ENCODE measurements around the gene TDRD10.

TDRD10 gene, protein sequence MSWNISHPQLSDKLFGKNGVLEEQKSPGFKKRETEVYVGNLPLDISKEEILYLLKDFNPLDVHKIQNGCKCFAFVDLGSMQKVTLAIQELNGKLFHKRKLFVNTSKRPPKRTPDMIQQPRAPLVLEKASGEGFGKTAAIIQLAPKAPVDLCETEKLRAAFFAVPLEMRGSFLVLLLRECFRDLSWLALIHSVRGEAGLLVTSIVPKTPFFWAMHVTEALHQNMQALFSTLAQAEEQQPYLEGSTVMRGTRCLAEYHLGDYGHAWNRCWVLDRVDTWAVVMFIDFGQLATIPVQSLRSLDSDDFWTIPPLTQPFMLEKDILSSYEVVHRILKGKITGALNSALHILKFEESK

DNA sequence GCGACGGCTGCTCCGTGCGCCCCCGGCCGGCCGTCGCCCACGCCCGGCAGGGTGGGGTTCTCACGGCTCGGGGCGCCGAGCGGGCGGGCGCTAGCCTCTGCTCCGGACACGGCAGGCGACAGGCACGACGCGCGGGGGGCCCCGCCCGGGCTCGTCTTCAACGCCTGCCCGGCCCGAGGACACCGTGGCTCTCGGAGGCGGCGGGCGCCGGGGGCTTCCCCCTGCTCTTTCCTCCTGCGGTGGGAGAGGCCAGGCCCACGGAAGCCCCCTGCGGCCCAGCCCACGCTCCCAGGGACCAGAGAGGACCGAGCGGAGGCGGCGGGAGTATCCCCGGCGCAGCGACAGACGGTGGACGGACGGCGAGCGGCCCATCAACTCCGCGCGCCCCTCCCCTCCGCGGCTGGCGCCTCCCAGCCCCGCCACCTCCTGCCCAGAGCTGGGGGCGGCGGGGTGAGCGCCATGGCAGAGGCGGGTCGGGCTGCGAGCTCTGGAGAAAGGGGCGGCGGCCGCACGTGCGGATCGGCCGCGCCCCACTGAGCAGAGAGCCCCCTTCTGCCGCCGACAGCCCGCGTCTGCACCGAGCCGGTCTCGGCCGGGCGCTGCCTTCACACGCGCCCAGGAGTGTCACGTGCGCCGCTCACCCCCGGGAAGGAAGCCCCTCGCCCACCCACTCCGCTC lies at the start of gene TDRD10, which contains the start of gene SHE:
TSS of gene TDRD10 (plus strand) at position 154 of the 678 bp plus-strand sequence. CDS start 4,685 bp downstream, outside the sequence.
TSS of gene SHE (minus strand) at position 347 of the 678 bp plus-strand sequence. CDS start 386 bp downstream, outside the sequence.
- in situ Hi-C loops (cut with HindIII; ENCODE audit: low sequenced_read_pairs): no loop called here

DNA sequence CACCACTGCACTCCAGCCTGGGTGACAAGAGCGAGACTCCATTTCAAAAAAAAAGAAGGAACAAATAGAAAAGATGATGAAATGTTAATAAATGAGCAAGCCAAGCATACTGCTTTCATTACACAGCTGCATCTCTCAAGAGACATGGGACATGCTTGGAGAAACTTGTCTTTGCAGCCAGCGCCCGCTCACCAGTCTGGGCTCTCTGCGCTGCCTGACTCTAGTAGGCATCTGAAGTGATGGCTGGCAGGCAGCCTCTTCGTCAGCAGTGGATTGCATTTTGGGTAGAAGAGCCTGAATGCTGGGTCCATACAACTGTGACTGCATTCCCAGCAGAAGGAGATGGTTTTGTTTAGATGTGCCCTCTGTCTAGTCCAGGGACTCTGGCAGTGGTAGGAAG lies 48.9 kb upstream of the TDRD10 start:
- in situ Hi-C loops (cut with HindIII; ENCODE audit: low sequenced_read_pairs): loop anchor here (5.0 kb wide), 1 partner anchor 71 kb away; no protein-coding TSS in a partner anchor

DNA sequence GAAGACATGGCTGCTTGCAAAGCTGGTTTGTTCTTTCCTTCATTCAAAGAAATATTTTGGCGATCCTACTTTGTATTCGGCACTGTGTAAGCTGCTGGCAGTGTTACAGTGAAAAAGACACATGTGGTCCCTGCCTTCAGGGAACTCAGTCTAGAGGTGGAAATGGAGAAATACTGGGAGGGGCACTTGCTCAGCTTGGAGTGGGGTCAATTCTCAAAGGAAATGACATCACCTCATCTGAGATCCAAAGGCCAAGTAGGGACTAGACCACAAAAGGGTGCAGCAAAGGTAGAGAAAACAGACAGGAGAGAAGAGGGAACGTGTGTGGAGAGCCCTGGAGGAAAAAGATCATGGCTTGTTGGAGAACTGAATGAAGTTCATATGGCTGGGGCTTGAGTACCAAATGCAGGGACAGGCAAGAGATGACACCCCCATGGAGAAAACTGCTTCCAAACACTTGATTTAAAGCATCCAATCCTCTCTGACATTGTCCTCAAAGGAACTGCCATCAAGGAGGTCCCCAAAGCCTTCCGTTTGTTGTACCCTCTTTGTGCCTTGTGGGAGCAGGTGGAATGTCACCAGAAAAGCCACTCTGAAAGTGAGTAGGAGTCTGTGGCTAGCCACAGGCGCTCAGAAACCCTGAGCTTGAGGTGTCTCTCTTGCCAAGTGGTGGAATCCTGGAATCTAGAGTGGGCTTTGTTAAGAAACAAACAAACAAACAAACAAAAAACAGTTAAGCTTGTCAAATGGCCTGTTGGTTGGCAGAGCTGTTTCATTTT lies 48.3 kb upstream of the TDRD10 start:
- in situ Hi-C loops (cut with HindIII; ENCODE audit: low sequenced_read_pairs): loop anchor here (5.0 kb wide), 1 partner anchor 71 kb away; no protein-coding TSS in a partner anchor

DNA sequence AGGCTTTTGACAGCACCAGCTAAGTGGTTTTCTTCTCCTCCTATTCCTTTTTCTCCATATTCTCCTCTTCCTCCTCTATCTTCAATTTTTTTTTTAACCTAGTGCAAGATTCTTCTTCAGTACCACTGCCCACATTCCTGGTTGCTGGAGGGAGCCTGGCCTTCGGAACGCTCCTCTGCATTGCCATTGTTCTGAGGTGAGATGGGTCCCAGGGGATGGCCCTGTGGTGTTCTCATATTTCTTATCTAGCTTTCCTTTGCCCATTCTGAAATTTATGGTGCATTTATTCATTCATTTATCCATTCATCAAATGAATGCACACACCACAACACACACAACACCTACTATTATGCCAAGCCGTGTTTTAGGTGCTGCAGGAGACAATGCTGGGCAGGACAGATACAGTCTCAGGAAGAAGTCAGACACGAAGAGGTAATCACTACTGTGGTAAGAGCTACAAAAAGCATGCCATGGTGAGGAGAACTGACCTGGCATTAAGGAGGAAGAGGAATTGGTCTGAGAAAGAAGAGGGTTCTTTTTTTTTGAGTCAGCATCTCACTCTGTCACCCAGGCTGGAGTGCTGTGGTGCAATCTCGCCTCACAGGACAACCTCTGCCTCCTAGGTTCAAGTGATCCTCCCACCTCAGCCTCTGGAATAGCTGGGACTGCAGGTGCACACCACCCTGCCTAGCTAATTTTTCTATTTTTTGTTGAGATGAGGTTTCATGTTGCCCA lies 47.5 kb upstream of the TDRD10 start:
- in situ Hi-C loops (cut with HindIII; ENCODE audit: low sequenced_read_pairs): loop anchor here (5.0 kb wide), 1 partner anchor 72 kb away; no protein-coding TSS in a partner anchor

DNA sequence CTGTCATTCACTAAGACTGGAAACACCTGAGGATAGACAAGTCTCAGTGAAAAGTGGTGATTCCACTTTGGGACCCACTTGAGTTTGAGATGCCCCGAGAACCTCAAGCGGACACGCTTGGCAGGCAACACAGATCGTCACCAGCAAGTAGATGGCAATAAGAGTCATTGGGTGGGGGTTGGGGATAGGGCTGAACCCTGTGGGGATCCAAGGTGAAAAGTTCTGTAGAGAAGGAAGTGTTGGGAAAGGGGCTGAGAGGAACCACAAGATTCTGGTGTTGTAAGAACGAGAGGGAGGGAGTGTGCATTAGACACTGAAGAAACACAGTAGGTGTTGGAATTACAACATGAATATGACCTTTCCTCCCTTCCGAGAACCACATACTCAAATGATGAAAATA lies 45.4 kb upstream of the TDRD10 start:
- in situ Hi-C loops (cut with HindIII; ENCODE audit: low sequenced_read_pairs): no loop called here

DNA sequence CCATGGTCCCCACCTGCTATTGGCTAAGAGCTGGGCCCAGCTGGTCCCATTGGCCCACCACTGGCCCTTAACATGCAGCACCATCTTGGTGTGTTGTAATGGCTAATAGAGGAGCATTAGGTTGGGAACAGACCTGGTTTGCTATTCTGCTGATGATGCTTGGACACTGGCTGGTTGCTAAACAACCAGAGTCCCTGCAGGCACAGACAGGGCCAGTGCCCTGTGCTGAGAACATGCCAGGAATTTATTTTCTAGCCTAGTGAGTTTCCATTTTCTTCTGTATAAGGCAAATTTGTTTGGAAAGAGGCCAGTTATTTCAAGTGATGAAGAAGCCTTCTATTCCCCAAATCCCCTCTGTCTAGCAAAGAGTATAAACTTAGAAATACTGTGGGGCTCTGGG lies 42.9 kb upstream of the TDRD10 start:
- in situ Hi-C loops (cut with HindIII; ENCODE audit: low sequenced_read_pairs): no loop called here

DNA sequence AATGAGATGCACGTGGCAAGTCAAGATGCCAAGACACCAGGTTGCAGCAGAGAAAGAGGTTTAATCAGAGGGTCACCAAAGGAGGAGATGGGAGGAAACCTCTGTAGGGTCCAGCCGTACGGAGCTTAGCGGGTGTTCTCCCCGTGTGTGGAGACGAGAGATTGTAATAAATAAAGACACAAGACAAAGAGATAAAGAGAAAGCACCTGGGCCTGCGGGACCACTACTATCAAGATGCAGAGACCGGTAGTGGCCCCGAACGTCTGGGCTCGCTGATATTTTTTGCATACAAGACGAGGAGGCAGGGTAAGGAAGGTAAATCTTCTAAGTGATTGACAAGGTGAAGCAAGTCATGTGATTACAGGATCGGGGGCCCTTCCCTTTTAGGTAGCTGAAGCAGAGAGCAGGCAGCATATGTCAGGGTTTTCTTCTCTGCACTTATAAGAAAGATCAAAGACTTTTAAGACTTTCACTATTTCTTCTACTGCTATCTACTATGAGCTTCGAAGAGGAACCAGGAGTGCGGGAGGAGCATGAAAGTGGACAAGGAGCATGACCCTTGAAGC lies 41.2 kb upstream of the TDRD10 start:
- in situ Hi-C loops (cut with HindIII; ENCODE audit: low sequenced_read_pairs): no loop called here

DNA sequence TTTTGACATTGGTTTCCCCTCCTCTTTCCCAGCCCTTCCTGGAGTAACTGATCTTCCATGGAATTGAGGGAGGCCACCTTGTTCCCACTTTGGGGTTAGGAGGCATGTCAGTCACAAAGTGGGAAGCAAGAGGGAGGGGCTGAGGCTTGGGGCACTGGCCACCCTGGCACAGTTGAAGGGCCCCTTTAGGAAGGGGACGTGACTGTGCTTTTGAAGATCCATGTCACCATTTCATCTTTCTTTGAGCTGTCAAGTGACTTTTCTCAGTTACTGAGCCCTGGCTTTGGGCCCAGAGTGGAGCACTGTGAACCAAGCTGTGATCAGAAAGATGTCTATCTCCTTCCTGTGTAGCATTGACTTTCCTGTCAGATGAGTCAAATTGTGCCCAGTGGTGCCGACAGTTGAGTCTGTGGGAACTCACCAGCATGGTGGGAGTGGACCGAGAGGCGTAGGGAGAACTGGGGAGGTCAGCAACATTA lies 38.5 kb upstream of the TDRD10 start:
- in situ Hi-C loops (cut with HindIII; ENCODE audit: low sequenced_read_pairs): no loop called here

DNA sequence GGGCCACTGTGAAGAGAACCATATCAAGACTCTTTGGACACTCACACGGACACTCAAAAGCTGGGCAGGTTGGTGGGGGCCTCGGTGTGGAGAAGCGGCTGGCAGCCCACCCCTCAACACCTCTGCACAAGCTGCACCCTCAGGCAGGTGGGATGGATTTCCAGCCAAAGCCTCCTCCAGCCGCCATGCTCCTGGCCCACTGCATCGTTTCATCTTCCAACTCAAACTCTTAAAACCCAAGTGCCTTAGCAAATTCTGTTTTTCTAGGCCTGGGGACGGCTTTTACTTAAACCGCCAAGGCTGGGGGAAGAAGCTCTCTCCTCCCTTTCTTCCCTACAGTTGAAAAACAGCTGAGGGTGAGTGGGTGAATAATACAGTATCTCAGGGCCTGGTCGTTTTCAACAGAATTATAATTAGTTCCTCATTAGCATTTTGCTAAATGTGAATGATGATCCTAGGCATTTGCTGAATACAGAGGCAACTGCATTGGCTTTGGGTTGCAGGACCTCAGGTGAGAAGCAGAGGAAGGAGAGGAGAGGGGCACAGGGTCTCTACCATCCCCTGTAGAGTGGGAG lies 36.3 kb upstream of the TDRD10 start:
- in situ Hi-C loops (cut with HindIII; ENCODE audit: low sequenced_read_pairs): no loop called here

DNA sequence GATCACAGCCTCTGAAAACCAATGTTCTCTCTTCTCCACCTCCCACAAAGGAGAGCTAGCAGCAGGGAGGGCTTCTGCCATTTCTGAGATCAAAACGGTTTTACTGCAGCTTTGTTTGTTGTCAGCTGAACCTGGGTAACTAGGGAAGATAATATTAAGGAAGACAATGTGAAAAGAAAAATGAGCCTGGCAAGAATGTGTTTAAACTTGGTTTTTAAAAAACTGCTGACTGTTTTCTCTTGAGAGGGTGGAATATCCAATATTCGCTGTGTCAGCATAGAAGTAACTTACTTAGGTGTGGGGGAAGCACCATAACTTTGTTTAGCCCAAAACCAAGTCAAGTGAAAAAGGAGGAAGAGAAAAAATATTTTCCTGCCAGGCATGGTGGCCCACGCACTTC lies 35.8 kb upstream of the TDRD10 start:
- in situ Hi-C loops (cut with HindIII; ENCODE audit: low sequenced_read_pairs): no loop called here

DNA sequence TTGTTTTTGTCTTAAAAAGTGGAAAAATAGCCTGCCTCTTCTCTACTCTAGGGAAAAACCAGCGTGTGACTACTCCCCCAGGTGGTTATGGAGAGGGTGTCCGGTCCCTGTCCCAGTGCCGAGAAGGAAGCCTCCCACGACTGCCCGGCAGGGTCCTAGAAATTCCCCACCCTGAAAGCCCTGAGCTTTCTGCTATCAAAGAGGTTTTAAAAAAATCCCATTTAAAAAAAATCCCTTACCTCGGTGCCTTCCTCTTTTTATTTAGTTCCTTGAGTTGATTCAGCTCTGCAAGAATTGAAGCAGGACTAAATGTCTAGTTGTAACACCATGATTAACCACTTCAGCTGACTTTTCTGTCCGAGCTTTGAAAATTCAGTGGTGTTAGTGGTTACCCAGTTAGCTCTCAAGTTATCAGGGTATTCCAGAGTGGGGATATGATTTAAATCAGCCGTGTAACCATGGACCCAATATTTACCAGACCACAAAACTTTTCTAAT lies 35.0 kb upstream of the TDRD10 start:
- in situ Hi-C loops (cut with HindIII; ENCODE audit: low sequenced_read_pairs): no loop called here

DNA sequence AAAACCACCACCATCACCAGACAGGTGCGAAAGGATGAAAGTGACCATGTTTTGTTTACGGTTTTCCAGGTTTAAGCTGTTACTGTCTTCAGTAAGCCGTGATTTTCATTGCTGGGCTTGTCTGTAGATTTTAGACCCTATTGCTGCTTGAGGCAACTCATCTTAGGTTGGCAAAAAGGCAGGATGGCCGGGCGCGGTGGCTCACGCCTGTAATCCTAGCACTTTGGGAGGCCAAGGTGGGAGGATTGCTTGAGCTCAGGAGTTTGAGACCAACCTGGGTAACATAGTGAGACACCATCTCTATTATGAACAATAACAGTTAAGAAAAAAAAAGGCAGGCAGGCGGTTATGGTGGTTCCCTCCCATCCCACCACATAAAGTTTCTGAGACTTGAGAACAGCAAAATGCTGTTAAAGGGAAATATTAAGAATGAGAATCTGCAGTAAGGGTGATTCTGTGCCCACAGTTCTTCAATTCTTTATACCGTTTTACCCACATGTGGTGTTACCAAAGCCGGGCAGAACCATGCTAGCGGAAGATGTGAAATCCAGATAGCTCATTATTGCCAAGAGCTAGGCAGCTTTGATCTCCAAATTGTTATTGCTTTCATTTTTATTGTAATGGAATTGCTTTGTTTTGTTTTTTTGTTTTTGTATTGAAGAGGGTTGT lies 34.5 kb upstream of the TDRD10 start:
- in situ Hi-C loops (cut with HindIII; ENCODE audit: low sequenced_read_pairs): no loop called here

DNA sequence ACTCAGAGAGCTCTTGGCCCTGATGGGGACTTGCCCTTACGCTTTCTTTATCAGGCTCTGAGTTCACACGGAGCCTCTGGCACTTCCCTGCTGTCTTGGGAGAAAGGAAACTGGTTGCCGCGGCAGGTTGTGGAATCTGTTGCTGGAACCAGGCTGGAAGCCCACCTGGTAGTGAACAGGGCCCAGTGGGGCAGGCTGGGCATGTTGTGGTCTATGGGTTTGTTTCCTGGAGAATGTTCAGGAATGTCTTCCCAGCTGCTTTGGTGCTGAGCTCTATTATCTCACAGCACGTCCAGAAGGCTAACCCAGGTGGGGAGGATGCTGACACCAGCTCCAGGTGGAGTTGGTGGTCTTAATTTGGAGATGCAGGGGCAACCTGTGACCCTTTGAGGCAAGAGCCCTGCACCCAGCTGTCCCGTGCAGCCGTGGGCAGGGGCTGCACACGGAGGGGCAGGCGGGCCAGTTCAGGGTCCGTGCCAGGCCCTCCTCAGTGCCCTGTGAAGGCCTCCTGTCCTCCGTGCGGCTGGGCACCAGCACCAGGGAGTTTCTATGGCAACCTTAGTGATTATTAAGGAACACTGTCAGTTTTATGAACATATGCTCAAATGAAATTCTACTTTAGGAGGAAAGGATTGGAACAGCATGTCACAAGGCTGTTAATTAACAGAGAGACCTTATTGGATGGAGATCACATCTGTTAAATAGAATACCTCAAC lies 33.3 kb upstream of the TDRD10 start:
- in situ Hi-C loops (cut with HindIII; ENCODE audit: low sequenced_read_pairs): no loop called here

DNA sequence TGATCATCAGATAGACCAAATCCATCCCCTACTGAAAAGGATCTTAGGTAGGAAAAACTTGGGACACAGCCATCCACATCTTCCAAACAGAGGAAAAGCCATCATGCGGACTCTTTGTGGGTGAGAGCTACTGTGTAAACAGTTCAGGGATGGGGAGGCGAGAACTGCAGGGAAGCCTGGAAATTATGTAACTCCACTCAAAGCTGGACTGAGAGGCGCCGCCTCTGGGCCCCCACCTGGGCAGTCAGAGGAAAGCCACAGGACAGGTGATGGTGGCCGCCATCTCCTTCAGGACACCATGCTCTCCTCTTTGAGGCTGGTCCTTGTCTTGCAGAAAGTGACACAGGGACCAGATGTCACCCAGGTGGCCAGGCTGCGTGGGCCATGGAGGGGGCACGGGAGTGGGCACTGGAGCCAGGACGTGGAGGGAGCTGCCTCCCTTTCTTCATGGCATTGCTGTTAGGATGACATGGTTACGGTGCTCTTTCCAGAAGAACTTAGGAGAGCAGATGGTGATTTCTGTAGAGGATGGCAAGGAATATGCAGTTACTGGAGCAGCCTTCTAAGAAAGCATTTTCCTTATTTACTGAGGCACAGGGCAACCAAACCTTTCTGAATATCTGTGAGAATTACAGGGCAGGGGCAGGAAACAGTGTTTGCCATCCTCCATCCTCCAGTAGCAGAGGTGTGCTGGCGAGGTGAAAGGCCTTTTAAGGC lies 32.0 kb upstream of the TDRD10 start:
- in situ Hi-C loops (cut with HindIII; ENCODE audit: low sequenced_read_pairs): no loop called here

DNA sequence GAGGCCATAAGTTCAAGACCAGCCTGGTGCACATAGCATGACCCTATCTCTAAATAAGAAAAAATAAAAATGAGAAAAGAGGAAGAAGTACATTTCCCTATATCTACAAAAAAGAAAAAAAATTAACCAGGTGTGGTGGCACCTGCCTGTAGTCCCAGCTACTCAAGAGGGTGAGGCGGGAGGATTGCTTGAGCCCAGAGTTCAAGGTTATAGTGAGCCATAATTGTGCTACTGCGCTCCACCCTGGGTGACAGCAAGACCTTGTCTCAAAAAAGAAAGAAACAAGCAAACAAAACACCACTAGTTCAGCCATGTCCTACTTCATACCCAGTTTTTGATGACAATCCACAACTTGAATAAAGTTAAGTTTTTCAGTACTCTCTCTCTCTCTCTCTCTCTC lies 30.7 kb upstream of the TDRD10 start:
- in situ Hi-C loops (cut with HindIII; ENCODE audit: low sequenced_read_pairs): no loop called here

DNA sequence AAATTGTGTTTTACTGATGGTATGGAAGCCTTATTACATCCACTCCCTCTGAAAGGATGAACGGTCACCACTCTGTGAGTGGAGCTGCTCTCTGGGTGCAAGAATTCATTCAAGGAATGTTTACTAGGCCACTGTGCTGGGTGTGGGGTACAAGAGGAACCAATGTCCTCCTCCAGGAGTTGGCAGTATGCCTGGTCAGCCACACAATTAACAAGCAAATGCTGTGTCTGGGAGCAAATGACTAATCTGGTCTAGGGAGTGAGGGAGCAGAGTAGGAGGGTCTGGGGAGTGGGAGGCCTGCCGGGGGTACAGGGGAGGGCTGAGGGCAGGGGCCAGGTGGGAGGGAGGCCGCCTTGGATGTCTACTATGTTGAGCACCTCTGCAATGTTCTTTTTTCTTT lies 27.2 kb upstream of the TDRD10 start:
- in situ Hi-C loops (cut with HindIII; ENCODE audit: low sequenced_read_pairs): no loop called here

DNA sequence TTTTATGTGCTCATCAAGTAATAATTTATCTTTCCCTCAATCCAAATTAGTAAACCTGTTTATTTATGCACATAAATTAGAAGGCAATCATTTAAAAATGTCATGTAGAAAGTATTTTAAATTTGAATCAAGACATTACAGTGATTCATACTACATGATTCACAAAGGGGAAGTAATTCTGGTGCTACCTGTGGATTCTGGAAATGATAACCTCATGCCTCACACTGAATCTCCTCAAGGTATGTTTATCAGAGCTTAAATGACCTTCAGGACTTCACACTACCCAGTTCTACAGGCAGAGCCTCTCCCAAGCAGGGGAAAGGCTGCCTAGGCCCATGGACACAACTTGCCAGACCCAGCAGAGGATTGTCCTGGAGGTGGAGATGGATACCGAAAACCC lies 25.2 kb upstream of the TDRD10 start:
- in situ Hi-C loops (cut with HindIII; ENCODE audit: low sequenced_read_pairs): no loop called here

DNA sequence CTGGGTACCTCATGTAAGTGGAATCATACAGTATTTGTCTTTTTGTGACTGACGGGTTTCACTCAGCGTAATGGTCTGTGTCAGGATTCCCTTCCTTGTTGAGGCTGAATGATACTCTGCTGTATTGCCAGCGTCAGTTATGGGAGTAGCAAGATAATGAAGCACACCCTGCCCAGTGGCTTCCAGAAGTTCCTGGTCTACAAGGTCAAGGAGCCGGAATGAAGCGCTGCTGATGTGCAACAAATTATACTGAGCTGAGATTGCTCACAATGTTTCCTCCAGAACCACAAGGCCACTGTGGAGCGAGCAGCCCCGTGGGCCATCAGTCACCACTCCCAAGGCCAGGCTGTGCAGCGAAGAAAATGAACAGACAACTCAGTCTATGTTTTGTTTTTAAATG lies 24.0 kb upstream of the TDRD10 start:
- in situ Hi-C loops (cut with HindIII; ENCODE audit: low sequenced_read_pairs): no loop called here

Measured in endothelial cell of hepatic sinusoid (primary cell).